NCI-H1694 (cell line): ENCODE data around the gene KPNA2.
"Not testable (repeated sequence)": the region's sequence is repeated elsewhere in the genome, so short reads cannot be mapped to it uniquely, and the experiment has no call there.

Source experiments
- DNase-seq: peaks from one replicate; lab custom pipeline; 2025; lab: John Stamatoyannopoulos, UW

KPNA2 gene

DNA sequence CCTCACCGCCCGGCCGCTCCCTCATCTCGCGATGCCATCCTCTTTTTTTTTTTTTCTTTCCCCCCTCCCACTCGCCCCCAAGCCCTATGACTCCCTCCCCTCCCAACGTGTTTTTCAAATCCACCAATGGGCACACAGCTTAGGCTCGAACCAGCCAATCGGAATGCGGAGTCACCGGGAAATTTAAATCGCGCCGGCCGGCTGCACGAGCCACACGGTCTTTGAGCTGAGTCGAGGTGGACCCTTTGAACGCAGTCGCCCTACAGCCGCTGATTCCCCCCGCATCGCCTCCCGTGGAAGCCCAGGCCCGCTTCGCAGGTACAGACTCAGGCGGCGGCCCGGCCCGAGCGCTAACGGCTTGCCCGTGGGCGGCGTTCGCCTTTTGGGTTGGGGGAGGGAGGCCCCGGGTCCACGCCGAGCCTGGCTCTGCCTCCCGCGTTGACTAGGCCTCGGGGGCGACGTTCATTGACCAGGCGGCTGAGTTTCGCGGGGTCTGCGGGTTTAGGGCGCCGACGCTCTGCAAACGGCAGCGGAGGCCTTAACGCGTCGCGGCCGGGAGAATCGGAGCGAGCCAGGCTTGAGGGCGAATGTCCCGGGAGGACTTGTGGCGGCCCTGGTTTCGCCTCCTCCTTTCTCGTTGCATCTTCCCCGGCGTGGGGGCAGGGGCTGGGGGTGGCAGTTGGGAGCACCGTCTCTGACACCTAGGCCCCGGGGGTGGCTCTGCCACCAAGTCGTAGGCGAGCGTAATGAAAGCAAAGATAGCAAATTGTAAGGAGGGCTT lies at the start of gene KPNA2:
Gene KPNA2, plus strand, starts transcription at position 213 of the 781 bp plus-strand sequence. CDS start 1,398 bp downstream, outside the sequence.
- DNase-seq, result peak; percentile 97

DNA sequence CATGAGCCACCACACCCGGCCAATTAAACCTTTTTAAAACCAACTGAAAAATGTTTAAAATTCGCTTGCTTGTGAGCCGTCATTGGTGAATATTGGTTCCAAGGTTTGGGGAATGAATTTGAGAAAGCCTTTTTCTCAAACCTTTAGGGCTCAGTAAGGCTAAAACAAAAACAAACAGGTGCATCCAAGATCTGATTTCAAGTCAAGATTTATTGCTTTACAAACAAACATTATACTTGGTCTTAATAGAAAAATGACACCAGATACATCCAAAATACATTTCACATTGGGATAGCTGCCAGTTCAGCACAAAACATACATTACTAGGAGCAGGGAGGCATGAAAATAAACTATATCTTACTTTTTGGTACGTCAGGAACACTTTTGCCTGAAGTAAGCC lies 44.6 kb upstream of the KPNA2 start:
- no peak for DNase-seq

DNA sequence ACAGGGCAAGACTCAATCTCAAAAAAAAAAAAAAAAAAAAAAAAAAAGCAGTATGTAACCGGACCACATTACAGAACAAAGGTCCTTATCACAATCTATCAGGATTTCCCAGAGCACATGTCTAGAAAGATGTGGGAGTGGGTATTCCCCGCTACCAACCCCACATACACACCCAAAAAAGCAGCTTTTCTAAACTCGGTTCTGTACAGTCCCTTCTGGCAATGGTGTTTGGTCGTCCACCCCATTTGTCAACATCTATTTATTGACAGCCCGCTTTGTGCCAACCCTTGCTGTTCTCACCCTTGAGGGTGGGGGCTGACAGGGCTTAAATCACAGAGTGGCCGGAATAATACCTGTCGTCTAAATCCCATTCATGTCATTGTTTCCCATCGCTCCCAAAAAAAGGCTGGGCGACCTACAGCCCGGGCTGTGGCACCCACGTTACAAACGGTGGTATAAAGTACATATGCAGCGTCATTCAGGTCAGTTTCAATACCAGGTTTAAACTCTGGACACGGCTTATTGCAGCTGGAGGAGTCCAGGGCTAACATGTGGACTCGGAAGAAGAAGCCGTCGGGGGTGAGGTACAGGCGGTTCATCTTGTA lies 42.9 kb upstream of the KPNA2 start:
- DNase-seq, result no peak

DNA sequence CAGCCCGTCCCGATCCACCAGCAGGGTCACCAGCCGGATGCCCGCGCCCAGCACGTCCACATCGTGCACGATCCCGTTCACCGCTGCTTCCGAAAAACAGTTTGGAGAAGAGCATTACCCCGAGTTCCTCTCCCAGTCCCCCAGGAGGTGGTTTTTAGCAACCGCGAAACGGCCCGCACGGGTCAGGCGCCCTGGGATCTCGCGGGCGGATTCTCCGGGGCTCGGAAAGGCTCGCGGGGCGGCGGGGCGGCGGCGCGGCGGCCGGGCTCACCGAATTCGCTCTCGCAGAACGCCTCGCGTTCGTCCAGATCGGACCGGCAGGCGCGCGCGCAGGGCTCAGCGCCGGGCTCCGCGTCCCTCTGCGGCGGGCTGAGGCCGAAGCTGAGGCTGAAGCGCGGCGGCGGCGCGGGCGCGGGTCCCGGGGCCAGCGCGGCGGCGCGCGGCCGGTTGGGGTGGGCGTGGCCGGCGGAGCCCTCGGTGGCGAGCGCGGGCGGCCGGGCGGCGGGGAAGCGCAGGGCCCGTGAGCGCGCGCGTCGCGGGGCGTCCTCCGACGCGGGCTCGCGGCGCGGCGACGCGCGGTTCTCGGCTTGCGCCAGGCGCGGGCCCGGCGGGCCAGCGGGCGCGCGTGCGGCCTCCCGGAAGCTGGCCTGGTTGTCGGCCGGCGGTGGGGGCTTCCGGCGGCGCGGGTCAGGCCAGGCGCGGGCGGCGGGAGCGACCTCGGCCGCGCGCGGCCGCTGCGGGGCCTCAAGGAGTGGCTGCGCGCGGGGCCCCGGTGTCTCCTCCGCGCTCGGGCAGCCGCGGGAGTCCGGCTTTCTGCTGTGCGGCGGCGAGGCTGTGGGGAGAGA lies 42.2 kb upstream of the KPNA2 start:
- DNase-seq, result no peak

DNA sequence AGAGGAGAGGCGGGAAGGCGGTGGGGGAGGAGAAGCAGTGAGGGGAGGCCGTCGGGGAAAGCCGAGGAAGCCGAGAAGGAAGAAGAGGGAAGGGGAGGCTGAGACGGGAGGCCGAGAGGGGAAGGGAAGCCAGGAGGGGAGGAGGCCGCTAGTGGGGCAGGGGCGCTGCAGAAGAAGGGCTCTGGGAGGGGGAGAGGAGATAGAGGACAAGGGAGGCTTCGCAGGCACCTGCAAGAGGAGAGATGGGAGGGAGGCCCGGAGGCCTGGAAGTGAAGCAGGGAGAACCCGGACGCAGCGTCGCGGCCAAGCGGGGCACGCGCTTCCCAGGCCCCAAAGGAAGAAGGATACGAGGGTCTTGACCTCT lies 41.6 kb upstream of the KPNA2 start:
- DNase-seq, result no peak

DNA sequence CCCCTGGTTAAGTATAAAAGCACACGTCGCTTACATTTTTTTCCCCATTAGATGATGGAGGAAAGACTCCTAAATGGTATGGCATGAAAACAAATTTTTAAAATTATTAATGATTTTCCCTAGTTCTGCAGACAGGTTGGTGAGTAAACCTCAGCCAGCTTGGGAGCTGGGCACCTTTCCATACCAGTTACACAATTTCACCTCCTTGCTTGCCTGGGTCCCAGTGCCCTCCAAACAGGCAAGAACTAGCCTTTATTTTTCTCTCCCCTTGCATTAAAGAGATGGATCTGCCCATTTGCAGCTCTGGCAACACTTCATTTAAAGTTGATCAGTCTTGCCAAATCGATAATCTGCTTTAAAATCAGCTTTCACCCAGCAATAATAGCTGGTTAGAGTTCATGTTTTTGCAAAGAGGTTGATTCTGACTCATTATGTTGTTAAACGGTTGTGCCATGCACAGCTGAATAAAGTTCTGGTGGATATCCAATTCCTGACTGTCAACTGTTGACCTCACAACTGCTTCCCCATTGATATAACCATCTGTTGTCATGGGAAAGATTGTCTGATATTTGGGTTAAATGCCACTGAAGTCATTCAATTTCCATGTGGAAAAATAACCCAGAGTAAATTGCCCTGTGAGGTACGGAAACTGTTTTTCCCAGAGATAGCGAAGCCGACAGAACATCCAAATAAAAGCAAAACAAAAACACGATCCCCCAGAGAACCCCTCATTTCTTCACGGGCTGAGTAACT lies 40.5 kb upstream of the KPNA2 start:
- peak; percentile 41 for DNase-seq

DNA sequence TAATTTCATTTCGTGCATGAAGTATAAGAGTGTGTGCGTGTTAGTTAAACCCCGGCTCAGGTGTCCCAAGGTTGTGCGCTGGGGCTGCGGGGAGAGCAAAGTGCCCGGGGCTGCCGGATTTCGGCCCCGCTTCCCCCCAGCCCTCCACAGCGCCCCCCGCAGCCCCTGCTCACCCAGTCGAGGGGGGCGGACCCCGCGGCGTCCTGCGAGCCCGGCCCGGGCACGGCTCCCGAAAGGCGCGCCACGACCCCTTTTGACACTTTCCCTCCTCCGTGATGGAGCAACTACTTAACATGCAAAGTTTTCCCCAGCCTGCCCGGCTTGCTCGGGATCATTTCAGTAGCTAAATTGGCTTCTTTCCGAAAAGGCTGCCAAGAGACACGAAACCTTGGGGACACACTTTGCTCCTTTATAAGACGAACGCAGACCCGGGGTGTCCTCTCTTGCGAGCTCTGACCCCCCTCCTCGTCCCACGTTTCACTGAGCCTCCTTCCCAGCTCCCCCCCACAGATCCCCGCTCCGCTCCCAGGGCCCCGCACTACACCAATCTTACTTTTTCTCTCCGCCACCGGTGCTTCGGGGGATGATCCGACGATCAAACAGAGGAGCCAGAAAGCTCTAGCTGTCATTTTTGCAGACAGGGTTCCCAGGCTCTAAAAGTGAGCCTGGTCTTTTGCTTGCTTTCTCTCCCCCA lies 39.8 kb upstream of the KPNA2 start:
- no peak for DNase-seq

DNA sequence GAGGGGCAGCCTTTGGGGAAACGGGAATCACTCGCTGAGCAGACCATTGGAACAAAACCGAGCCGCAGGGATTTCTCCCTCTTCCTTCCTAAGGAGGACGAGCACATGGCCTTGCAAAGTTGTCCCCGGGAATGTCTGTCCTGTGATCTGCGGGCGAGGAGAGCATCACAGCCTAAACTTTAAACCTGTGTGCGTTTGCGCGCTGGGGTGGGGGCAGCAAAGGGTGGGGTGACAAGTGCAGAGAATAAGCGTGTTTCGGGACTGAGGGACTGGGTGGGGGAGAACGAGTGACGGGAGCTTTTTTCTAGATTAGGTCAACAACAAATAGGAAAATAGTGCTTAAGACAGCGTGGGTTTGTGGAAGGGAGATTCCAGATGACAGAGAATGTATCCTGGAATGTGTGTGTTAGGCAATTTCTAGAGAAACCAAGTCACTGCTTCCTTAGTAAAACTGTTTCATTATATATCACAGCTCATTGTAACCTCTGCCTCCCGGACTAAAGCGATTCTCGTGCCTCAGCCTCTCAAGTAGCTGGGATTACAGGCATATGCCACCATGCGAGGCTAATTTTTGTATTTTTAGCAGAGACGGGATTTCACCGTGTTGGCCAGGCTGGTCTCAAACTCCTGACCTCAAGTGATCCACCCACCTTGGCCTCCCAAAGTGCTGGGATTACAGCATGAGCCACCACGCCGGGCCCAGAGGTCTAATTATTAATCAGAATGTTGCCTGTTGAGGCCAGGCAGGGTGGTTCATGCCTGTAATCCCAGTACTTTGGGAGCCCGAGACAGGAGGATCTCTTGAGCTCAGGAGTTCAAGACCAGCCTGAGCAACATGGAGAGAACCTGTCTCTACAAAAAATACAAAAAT lies 39.0 kb upstream of the KPNA2 start, which contains the start of gene C17orf58:
Gene C17orf58, minus strand, starts transcription at position 169 of the 871 bp plus-strand sequence. CDS start 271 bp downstream, outside the sequence.
- DNase-seq, result not testable (repeated sequence)

DNA sequence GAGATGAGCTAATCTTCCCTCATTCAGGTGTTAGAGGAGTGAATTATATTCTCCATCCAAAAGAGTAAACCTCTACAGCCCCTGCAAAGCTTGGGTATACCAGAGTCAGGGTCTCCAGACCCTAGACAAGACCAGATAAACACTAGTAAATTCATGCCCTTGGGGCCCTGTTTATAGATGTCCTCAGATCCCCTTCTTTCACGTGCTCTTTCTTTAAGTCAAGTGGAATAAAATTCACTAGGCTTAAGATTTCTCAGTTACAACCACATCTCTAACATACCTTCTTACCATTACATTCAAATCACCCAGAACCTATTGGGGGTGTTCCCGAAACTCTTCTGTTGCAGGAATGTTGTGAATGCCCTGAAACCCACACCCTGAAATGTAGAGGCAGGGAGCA lies 37.1 kb upstream of the KPNA2 start:
- DNase-seq, result no peak

DNA sequence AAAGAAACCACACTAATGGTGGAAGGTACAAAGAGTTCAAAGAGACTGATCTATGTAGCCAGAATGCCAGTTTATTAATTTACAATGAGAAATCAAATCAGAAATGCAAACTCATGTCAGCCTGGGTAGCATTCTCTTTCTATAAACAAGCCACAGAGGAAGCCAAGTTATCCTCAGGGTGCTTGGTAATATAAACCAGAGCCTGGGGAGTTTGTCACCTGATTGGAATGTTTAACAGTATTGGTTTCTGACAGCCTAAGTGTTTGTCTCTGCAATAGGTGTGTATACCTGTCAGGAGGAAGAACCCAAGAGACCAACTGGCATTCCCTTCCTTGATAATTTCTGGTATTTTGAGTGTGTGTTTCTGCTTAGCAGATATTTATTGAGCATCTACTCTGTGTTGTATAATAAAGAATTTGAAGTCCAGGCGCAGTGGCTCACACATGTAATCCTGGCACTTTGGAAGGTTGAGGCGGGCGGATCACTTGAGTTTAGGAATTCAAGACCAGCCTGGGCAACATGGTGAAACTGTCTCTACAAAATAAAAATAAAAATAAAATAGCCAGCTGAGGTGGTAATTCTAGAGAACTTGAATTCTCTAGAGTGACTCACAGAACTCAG lies 36.1 kb upstream of the KPNA2 start:
- no peak for DNase-seq

DNA sequence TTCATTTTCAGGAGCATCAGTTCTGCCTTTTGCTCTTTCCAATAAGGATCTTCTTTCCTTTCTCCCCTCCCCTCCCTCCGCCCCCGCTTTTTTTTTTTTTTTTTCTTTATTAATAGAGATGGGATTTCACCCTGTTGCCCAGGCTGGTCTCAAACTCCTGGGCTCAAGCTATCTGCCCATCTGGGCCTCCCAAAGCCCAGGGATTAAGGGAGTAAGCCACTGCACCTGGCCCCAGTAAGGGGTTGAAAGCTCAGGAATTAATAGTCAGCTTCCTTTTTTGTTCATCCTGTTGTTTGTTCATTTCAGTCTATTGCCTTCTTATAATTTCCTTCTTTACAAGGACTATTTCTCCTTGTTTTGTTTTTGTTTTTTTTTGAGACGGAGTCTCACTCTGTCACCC lies 31.3 kb upstream of the KPNA2 start:
- no peak for DNase-seq

DNA sequence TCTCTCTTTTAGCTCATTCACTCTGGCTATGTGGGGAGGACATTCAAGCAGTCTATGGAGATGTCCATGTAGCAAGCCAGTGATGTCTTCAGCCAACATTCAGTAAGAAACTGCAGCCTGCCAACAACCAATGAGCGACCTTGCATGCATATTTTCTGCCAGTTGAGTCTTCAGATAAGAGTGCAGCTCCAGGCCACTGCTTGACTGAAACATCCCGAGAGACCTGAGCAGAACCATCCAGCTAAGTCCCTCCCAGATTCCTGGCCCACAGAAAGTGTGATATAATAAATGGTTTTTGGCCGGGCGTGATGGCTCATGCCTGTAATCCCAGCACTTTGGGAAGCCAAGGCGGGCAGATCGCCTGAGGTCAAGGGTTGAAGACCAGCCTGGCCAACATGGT lies 28.7 kb upstream of the KPNA2 start:
- DNase-seq, result no peak

DNA sequence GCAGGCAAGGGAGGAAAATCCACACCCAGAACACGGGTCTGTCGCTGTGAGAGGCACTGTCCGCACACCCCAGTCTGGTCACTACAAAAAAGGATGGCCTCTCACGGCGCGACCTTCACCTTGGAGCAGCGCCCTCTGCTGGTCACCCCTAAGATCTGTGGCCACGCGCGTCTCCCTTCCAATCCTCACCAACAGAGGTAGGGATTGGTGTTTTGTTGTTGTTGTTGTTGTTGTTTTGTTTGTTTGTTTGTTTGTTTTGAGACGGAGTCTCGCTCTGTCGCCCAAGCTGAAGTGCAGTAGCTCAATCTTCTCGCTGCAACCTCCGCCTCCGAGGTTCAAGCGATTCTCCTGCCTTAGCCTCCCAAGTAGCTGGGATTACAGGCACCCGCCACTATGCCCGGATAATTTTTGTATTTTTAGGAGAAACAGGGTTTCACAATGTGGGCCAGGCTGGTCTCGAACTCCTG lies 24.3 kb upstream of the KPNA2 start:
- no peak for DNase-seq

DNA sequence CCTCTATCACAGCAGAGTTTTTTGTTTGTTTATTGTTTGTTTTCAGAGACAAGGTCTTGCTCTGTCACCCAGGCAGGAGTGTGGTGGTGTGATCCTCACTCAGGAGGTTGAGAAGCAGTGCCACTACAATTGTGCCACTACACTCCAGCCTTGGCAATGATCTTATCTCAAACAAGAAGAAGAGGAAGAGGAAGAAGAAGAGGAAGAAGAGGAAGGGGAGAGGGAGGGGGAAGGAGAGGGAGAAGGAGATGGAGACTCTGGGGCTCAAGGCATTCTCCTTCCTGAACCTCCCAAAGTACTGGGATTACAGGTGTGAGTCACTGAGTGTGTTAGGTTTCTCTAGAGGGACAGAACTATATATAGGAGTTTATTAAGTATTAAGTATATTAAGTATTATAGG lies 22.1 kb upstream of the KPNA2 start:
- DNase-seq, result no peak

DNA sequence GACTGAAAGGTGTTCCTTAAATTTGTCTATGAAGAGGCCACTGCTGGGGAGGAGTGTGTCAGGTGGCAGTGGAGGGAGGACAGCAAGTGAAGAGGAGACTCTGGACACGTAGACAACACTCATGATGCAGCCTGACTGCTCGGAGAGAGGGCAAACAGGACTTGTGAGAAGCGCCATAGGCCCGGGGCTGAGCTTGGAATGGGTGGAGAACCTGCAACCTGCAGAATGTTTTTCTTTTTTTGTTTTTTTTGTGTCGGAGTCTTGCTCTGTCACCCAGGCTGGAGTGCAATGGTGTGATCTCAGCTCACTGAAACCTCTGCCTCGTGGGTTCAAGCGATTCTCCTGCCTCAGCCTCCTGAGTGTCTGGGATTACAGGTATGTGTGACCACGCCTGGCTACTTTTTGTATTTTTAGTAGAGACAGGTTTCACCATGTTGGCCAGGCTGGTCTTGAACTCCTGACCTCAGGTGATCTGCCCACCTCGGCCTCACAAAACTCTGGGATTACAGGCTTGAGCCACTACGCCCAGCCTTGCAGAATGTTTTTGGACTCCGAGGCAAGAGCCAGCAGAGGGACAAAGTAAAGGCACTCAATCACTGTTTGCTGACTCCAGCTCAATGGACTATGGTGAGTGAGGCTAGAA lies 20.3 kb upstream of the KPNA2 start:
- DNase-seq, result no peak

DNA sequence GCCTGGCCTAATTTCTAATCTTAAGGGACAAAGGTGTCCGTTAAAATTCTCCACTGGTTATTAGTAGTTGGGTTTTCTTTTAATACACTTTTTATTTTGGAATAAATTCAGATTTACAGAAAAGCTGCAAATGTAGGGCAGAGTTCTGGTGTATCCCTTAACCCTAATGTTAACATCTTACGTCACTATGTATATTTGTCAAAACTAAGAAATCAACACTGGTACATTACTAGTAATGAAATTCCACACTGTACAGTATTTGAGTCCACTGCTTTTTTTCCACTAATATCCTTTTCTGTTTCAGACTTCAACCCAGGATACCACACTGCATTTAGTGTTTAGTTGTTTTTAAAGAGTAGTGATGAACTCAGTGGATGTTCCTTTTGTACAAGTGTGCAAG lies 18.7 kb upstream of the KPNA2 start:
- no peak for DNase-seq

DNA sequence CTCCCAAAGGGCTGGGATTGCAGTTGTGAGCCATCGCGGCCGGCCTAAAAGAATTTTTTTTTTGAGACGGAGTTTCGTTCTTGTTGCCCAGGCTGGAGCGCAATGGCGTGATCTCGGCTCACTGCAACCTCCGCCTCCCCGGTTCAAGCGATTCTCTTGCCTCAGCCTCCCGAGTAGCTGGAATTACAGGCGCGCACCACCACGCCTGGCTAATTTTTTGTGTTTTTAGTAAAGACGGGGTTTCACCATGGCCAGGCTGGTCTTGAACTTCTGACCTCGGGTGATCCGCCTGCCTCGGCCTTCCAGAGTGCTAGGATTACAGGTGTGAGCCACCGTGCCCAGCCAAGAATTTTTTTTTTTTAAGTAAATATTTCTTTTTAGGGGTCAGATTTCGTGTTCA lies 17.0 kb upstream of the KPNA2 start:
- not testable (repeated sequence) for DNase-seq

DNA sequence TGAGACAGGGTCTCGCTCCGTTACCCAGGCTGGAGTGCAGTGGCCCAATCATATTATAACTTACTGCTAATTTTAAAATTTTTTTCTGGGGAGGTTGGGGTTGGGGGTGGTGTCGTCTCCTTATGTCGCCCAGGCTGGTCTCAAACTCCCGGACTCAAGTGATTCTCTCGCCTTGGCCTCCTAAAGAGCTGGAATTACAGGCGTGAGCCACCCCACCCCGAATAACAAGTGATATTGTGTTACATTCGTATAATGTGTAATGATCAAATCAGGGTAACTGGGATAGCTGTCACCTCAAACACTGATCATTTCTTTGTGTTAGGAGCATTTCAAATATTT lies 16.2 kb upstream of the KPNA2 start:
- DNase-seq, result no peak

DNA sequence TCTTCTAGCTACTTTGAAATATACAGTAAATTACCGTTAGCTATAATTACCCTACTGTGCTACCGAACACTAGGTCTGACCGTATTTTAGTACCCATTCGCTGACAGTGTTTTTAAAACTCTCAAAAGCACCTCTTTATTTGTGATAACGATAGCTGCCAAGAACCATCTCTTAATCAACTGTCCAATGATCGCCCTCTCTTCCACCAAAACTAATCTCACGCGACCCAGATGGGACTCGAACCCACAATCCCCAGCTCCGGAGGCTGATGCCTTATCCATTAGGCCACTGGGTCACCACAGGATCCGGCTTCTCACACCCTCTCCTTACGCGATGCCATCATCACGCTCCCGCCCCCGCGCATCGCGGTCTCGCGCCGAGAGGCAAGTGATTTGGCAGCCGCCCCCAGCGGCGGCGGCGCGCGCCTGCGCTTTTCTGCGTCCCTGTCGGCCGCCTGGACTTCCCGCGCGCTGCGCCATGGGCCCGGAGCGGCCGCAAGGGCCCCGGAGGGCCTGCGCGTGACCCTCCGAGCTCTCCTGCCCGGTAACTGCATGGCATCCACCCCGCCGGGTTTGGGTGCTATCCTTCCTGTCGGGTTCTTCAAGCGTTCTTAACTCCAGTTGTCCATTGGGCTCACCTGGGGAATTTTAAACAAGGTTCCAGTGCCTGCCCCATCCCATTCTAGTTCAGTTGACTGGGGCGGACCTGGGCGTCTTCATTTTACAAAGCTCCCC lies 15.7 kb upstream of the KPNA2 start:
- DNase-seq, result peak; percentile 97
